Vagina (tissue), 2 donors: ENCODE results near the gene COL6A5. TPM values are rescaled to one million over a fixed set of nuclear protein-coding genes. Genes with fewer than 3 reads are reported as not detected.

Source experiments
- DNase-seq, 2 donors: peaks; one replicate each; pipeline ENCODE4 v3.0.0-alpha.2; 2017; ENCODE audit errors: extremely low spot score in 2 of 2
- H3K27ac ChIP-seq: fragments of 200-600 bp; sonication (generic); one replicate; pipeline ENCODE4 v1.5.1; 2019
- H3K27me3 ChIP-seq: fragments of 200-600 bp; sonication (generic); one replicate; pipeline ENCODE4 v1.5.1; 2019
- H3K36me3 ChIP-seq, 2 donors: fragments of 200-600 bp; sonication (generic); one replicate each; pipeline ENCODE4 v1.5.1; 2017 to 2019
- H3K4me1 ChIP-seq: fragments of 200-600 bp; sonication (generic); one replicate; pipeline ENCODE4 v1.5.1; 2019
- H3K4me3 ChIP-seq, 2 donors: fragments of 200-600 bp; sonication (generic); 1 replicate in 1 of 2; 2 replicates in 1 of 2; pipeline ENCODE4 v1.5.1; 2016 to 2019
- H3K9me3 ChIP-seq: fragments of 200-600 bp; sonication (generic); one replicate; pipeline ENCODE4 v1.5.1; 2019
- POLR2A ChIP-seq, 2 donors: fragments of 450-650 bp; IDR thresholded peaks; one replicate each; pipeline ENCODE4 v1.6.1; 2017; ENCODE audit warnings: antibody characterized with exemption in 2 of 2, mild to moderate bottlenecking in 2 of 2, moderate library complexity in 2 of 2
- POLR2AphosphoS5 ChIP-seq, 2 donors: sonication (generic); formaldehyde crosslinking; IDR thresholded peaks; one replicate each; pipeline ENCODE4 v1.9.0; 2017; ENCODE audit warnings: antibody characterized with exemption in 2 of 2, mild to moderate bottlenecking in 2 of 2, low read depth in 1 of 2; ENCODE audit not compliant: insufficient read depth in 1 of 2
- intact Hi-C: fragments of 100-400 bp; cut with DNase I; formaldehyde crosslinking; loops from one replicate; pipeline ENCODE4 v1.15.1; 2023
- total RNA-seq: library from RNA; depleted of rRNA; stranded (reverse); fragments of >200 nt; gene quantifications from one replicate; pipeline ENCODE4 v1.2.3, GENCODE V29; 2016
- TF ChIP-seq, protein P1 (sequence below), 3 experiments: fragments of 450-650 bp in 2 of 3; fragments of 200-600 bp in 1 of 3; sonication (generic) in 1 of 3; IDR thresholded peaks; one replicate each; pipeline ENCODE4 v1.5.1; 2017 to 2019; ENCODE audit warnings: antibody characterized with exemption in 3 of 3, mild to moderate bottlenecking in 2 of 3, moderate library complexity in 2 of 3

The COL6A5 gene
- total RNA-seq, 1 donor from 2014 or later, result not detected

DNA sequence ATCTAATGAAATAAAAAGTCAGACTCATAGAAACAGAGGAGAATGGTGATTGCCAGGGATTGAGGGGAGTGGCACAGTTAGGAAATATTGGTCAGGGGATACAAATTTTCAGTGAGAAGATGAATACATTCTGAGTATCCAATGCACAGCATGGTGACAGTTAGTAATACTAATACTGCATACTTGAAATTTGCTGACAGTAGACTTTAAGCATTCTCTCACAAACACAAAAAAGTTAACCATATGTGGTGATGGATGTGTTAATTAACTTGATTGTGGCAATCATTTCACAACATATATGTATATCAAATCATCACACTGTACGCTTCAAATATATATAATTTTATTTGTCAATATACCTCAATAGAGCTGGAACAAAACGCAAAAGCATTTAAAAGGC is 162.3 kb downstream of the COL6A5 start:
- TF ChIP-seq, protein P1, sequence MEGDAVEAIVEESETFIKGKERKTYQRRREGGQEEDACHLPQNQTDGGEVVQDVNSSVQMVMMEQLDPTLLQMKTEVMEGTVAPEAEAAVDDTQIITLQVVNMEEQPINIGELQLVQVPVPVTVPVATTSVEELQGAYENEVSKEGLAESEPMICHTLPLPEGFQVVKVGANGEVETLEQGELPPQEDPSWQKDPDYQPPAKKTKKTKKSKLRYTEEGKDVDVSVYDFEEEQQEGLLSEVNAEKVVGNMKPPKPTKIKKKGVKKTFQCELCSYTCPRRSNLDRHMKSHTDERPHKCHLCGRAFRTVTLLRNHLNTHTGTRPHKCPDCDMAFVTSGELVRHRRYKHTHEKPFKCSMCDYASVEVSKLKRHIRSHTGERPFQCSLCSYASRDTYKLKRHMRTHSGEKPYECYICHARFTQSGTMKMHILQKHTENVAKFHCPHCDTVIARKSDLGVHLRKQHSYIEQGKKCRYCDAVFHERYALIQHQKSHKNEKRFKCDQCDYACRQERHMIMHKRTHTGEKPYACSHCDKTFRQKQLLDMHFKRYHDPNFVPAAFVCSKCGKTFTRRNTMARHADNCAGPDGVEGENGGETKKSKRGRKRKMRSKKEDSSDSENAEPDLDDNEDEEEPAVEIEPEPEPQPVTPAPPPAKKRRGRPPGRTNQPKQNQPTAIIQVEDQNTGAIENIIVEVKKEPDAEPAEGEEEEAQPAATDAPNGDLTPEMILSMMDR (IDR thresholded peaks at IDR 0.05), result no peak
- TF ChIP-seq POLR2A (IDR thresholded peaks at IDR 0.05) (no peak), POLR2AphosphoS5 (IDR thresholded peaks at IDR 0.05; ENCODE audit: insufficient read depth in 1 of 2, low read depth in 1 of 2) (no peak)
- intact Hi-C loops, result no loop called here
- Histone ChIP-seq H3K4me1 (no peaks in the 10 kb centered on the region), H3K36me3 (no peaks in the 10 kb centered on the region), H3K27ac (no peak overlapping the region), H3K9me3 (no peaks in the 10 kb centered on the region), H3K27me3 (no peaks in the 10 kb centered on the region), H3K4me3 (no peak overlapping the region)
- DNase-seq, result no peak

DNA sequence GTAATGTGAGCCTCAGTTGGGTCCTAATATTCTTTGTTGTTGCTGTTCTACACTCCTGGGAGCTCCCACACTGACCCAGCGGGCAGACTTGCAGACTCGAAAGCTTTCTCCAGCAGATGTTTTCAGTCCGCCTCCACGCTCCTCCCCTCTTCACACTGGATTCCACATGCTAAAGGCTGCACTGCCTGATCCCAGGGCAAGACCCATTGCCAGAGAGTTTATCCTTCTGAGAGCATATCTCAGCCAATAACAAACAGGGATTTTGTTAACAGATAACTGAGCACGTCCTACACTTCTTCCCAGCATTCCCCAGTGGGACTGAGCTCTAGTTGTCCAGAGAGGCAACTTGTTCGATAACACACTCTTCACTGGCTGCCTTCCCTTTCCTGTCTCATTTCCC is 163.5 kb downstream of the COL6A5 start:
- H3K36me3 ChIP-seq, result no peaks in the 10 kb centered on the region
- no peak overlapping the region for H3K4me3 ChIP-seq
- H3K27me3 ChIP-seq, result no peaks in the 10 kb centered on the region
- TF ChIP-seq POLR2AphosphoS5 (IDR thresholded peaks at IDR 0.05; ENCODE audit: insufficient read depth in 1 of 2, low read depth in 1 of 2), result no peak
- TF ChIP-seq POLR2A (IDR thresholded peaks at IDR 0.05), result no peak
- TF ChIP-seq, protein P1 (IDR thresholded peaks at IDR 0.05), result no peak
- intact Hi-C loops, result no loop called here
- H3K27ac ChIP-seq, result no peak overlapping the region
- H3K9me3 ChIP-seq, result no peaks in the 10 kb centered on the region
- no peak for DNase-seq
- H3K4me1 ChIP-seq, result no peaks in the 10 kb centered on the region

DNA sequence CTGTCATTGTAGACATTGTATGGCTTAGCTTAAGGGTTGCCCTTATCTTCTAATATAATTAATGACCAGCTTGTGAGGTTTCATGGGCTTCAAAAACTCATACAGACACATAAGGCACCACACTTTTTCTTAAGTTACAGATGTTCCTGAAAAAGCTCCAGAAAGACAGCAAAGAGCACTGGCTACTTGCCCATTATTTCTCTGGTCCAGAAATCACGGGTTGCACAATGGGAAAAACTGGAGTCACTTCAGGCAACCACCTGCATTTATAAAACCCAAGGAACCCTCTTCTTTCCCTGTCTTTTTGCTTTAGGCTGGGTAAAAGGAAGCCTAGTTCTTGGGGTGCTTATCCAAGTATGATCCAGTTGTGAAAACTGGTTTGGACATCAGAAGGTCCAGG is 169.2 kb downstream of the COL6A5 start:
- no peak overlapping the region for H3K4me3 ChIP-seq
- intact Hi-C loops, result no loop called here
- no peak overlapping the region for H3K27ac ChIP-seq
- H3K9me3 ChIP-seq, result no peaks in the 10 kb centered on the region
- no peaks in the 10 kb centered on the region for H3K36me3 ChIP-seq
- no peaks in the 10 kb centered on the region for H3K27me3 ChIP-seq
- peaks cover 8% of the 10 kb centered on the region for H3K4me1 ChIP-seq
- DNase-seq, result no peak
- TF ChIP-seq, protein P1 (IDR thresholded peaks at IDR 0.05), result no peak
- TF ChIP-seq POLR2A (IDR thresholded peaks at IDR 0.05) (no peak), POLR2AphosphoS5 (IDR thresholded peaks at IDR 0.05; ENCODE audit: insufficient read depth in 1 of 2, low read depth in 1 of 2) (no peak)

DNA sequence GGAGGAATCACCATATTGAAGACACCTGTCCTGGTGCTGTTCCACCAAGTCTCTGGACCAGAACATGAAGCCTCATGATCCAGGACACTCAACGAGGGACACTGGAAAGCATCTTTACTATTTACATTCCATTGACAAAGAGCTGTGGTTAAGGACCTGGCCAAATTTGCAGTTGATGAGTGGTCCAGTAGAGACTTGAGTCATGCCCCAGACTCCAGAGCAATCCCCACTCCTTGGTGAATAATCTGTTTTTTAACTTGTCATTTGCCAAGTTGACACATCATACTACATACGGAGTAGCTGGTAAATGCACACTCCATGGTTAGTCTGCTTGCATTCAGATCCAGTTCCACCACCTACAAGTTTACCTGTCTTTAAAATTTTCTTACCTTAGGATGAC is 170.3 kb downstream of the COL6A5 start:
- intact Hi-C loops, result no loop called here
- H3K36me3 ChIP-seq, result no peaks in the 10 kb centered on the region
- no peak overlapping the region for H3K27ac ChIP-seq
- H3K4me1 ChIP-seq, result peaks cover 8% of the 10 kb centered on the region
- H3K4me3 ChIP-seq, result no peak overlapping the region
- no peak for DNase-seq
- no peaks in the 10 kb centered on the region for H3K27me3 ChIP-seq
- TF ChIP-seq POLR2AphosphoS5 (IDR thresholded peaks at IDR 0.05; ENCODE audit: insufficient read depth in 1 of 2, low read depth in 1 of 2) (no peak), POLR2A (IDR thresholded peaks at IDR 0.05) (no peak)
- TF ChIP-seq, protein P1 (IDR thresholded peaks at IDR 0.05), result no peak
- H3K9me3 ChIP-seq, result no peaks in the 10 kb centered on the region

DNA sequence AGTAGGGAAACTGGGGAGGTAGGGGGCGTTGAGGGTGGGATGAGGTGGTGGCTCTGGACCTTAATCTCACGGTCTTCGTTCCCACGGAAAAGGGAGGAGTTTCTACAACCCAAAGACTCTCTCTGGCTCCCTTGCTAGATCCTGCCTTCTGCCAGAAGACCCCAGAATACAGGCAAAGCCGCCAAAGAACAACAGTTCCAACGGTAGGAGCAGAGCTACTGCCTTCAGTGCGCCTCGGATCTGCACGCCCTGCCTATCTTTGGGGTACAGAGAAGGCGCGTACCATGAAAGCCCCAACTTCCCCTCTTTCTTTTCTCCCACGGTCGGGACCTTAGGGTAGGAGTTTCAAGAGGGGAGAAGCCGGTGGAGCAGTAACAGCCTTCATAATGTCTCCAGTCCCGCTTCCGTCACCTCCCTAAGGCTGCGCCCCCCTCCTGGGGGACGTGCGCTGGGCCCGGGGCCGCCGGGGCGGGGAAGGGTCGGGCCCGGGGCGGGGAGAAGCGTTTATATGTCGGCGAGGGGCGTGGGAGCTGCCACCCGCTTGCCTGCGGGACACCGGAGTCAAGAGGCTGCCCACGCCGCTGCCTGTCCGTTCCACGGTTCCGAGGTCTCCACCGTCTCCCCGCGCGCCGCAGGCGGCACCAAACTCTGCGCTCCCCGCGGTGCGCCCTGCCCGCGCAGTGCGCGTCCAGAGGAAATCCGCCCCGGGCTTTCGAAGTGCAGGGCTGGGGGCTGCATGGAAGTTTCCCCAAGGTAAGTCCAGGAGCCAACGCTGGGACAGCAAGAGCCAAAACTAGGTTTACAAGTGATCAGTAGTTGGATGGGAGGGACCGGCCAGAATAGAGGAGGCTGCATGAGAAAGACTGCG is 171.4 kb downstream of the COL6A5 start, which contains the start of gene COL6A6:
COL6A6 (plus strand) TSS at position 533 of the 868 bp plus-strand sequence. CDS start 43,188 bp downstream, outside the sequence.
- intact Hi-C loops, result no loop called here
- TF ChIP-seq POLR2A (IDR thresholded peaks at IDR 0.05) (no peak), POLR2AphosphoS5 (IDR thresholded peaks at IDR 0.05; ENCODE audit: insufficient read depth in 1 of 2, low read depth in 1 of 2) (no peak)
- TF ChIP-seq, protein P1 (IDR thresholded peaks at IDR 0.05), result no peak
- H3K27me3 ChIP-seq, result no peaks in the 10 kb centered on the region
- no peak within 1 kb of the TSS for H3K4me3 ChIP-seq
- H3K36me3 ChIP-seq, result no peaks in the 10 kb centered on the region
- H3K4me1 ChIP-seq, result peaks cover 8% of the 10 kb centered on the region
- H3K9me3 ChIP-seq, result no peaks in the 10 kb centered on the region
- no peak for DNase-seq
- no peak within 1 kb of the TSS for H3K27ac ChIP-seq
